Nephron progenitor cell (in vitro differentiated cells): Measurements from ENCODE around the gene MGLL.

Source experiments
- DNase-seq: peaks from one replicate; pipeline ENCODE4 v3.0.0; 2021
- H3K27ac Mint-ChIP-seq: 2 replicates; pipeline ENCODE4 v1.8.0; 2021; ENCODE audit warnings: mild to moderate bottlenecking, moderate library complexity, mixed read lengths
- H3K27me3 Mint-ChIP-seq: 2 replicates; pipeline ENCODE4 v1.8.0; 2021; ENCODE audit warnings: mild to moderate bottlenecking, low read depth, mixed read lengths; ENCODE audit not compliant: poor library complexity
- H3K36me3 Mint-ChIP-seq: 2 replicates; pipeline ENCODE4 v1.8.0; 2021; ENCODE audit warnings: low read depth, mixed read lengths
- H3K4me1 Mint-ChIP-seq: 2 replicates; pipeline ENCODE4 v1.8.0; 2021; ENCODE audit warnings: mixed read lengths
- H3K4me3 Mint-ChIP-seq: 2 replicates; pipeline ENCODE4 v1.8.0; 2021; ENCODE audit warnings: mild to moderate bottlenecking, moderate library complexity, mixed read lengths
- H3K9me3 Mint-ChIP-seq: 2 replicates; pipeline ENCODE4 v1.8.0; 2021; ENCODE audit warnings: mild to moderate bottlenecking, moderate library complexity, mixed read lengths
- TF ChIP-seq, protein P1 (sequence below): fragments of 200-600 bp; sonication (generic); IDR thresholded peaks from 2 replicates; pipeline ENCODE4 v1.5.0; 2021; ENCODE audit warnings: antibody characterized with exemption

Gene MGLL

GRCh38 chr3:127833281-127834032 is 11.1 kb upstream of the MGLL start:
- Mint-ChIP-seq H3K36me3 (peaks cover 14% of the 10 kb centered on the region), H3K4me1 (no peaks in the 10 kb centered on the region), H3K27me3 (peaks cover 5% of the 10 kb centered on the region), H3K9me3 (peaks cover 33% of the 10 kb centered on the region), H3K27ac (no peak overlapping the region), H3K4me3 (no peak overlapping the region)
- TF ChIP-seq, protein P1, sequence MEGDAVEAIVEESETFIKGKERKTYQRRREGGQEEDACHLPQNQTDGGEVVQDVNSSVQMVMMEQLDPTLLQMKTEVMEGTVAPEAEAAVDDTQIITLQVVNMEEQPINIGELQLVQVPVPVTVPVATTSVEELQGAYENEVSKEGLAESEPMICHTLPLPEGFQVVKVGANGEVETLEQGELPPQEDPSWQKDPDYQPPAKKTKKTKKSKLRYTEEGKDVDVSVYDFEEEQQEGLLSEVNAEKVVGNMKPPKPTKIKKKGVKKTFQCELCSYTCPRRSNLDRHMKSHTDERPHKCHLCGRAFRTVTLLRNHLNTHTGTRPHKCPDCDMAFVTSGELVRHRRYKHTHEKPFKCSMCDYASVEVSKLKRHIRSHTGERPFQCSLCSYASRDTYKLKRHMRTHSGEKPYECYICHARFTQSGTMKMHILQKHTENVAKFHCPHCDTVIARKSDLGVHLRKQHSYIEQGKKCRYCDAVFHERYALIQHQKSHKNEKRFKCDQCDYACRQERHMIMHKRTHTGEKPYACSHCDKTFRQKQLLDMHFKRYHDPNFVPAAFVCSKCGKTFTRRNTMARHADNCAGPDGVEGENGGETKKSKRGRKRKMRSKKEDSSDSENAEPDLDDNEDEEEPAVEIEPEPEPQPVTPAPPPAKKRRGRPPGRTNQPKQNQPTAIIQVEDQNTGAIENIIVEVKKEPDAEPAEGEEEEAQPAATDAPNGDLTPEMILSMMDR = no peak
- no peak for DNase-seq

- TF ChIP-seq, protein P1 = peak; percentile 55
- Mint-ChIP-seq H3K36me3 (peaks cover 14% of the 10 kb centered on the region), H3K4me3 (no peak overlapping the region), H3K4me1 (no peaks in the 10 kb centered on the region), H3K27ac (no peak overlapping the region), H3K27me3 (peaks cover 12% of the 10 kb centered on the region), H3K9me3 (peaks cover 46% of the 10 kb centered on the region)
- DNase-seq = peak; percentile 46
Observed at GRCh38 chr3:127831723-127832172, 9.4 kb upstream of the MGLL start.

DNA sequence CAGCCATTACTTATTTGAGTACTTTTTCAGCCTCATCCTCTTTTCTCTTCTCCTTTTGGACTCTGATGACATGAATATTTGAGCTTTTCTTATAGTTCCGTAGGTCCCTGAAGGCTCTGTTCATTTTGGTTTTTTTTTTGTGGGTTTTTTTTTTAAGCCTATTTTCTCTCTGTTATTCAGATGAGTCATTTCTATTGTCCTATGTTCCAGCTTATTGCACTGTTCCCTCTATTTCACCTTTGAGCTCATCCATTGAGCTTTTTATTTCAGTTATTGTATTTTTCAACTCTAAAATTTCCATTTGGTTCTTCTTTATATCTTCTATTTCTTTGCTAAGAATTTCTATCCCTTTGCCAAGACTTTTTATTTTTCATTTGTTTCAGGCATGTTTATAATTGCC is 7.2 kb upstream of the MGLL start:
- peaks cover 14% of the 10 kb centered on the region for H3K36me3 Mint-ChIP-seq
- H3K27me3 Mint-ChIP-seq = peaks cover 29% of the 10 kb centered on the region
- TF ChIP-seq, protein P1 = no peak
- H3K4me1 Mint-ChIP-seq = no peaks in the 10 kb centered on the region
- DNase-seq = no peak
- no peak overlapping the region for H3K4me3 Mint-ChIP-seq
- H3K9me3 Mint-ChIP-seq = peaks cover 56% of the 10 kb centered on the region
- H3K27ac Mint-ChIP-seq = no peak overlapping the region

GRCh38 chr3:127827808-127828207 is 5.5 kb upstream of the MGLL start:
- Mint-ChIP-seq H3K36me3 (peaks cover 14% of the 10 kb centered on the region), H3K4me3 (no peak overlapping the region), H3K27me3 (peaks cover 44% of the 10 kb centered on the region), H3K9me3 (peaks cover 54% of the 10 kb centered on the region), H3K4me1 (peaks cover 10% of the 10 kb centered on the region), H3K27ac (no peak overlapping the region)
- no peak for DNase-seq
- TF ChIP-seq, protein P1 = no peak

GRCh38 chr3:127825756-127826155 is 3.4 kb upstream of the MGLL start:
- Mint-ChIP-seq H3K4me1 (peaks cover 19% of the 10 kb centered on the region), H3K36me3 (peaks cover 14% of the 10 kb centered on the region), H3K9me3 (peaks cover 45% of the 10 kb centered on the region), H3K27me3 (peaks cover 64% of the 10 kb centered on the region), H3K4me3 (no peak overlapping the region), H3K27ac (no peak overlapping the region)
- TF ChIP-seq, protein P1 = no peak
- no peak for DNase-seq
